Fibroblast of pulmonary artery (primary cell): ENCODE data around the gene LINC01488.
A peak's percentile ranks its signal among the peaks of the same experiment; 100 is the strongest.

ENCODE experiments used
- DNase-seq: peaks from one replicate; pipeline ENCODE4 v3.0.0-alpha.2; 2010; ENCODE audit warnings: low read depth
- H3K4me3 ChIP-seq: replicated peaks from 2 replicates; pipeline ENCODE4 v1.5.1; 2011; ENCODE audit warnings: low read depth, mild to moderate bottlenecking, control low read depth, low read length, moderate library complexity
- CTCF ChIP-seq: IDR thresholded peaks from 2 replicates; pipeline ENCODE4 v1.5.1; 2011; ENCODE audit warnings: mild to moderate bottlenecking, control low read depth, low read length, inconsistent platforms; ENCODE audit errors: missing control alignments

The LINC01488 gene

GRCh38 chr11:69459848-69460539, 21.5 kb upstream of the LINC01488 start:
- TF ChIP-seq CTCF: no peak
- DNase-seq: no peak

GRCh38 chr11:69460540-69461257, 20.8 kb upstream of the LINC01488 start:
- no peak overlapping the region for H3K4me3 ChIP-seq
- peak; percentile 75 for DNase-seq
- no peak for TF ChIP-seq CTCF

More at GRCh38 chr11:69459848-69460539, 21.5 kb upstream of the LINC01488 start:
- H3K4me3 ChIP-seq: no peak overlapping the region

GRCh38 chr11:69461272-69461962, 20.0 kb upstream of the LINC01488 start:
- DNase-seq: no peak
- TF ChIP-seq CTCF: no peak

GRCh38 chr11:69462106-69462951, 19.1 kb upstream of the LINC01488 start:
- no peak overlapping the region for H3K4me3 ChIP-seq
- no peak for TF ChIP-seq CTCF
- peak; percentile 30 for DNase-seq

More at GRCh38 chr11:69461272-69461962, 20.0 kb upstream of the LINC01488 start:
- H3K4me3 ChIP-seq: no peak overlapping the region

GRCh38 chr11:69463181-69463994, 18.1 kb upstream of the LINC01488 start:
- no peak overlapping the region for H3K4me3 ChIP-seq
- no peak for TF ChIP-seq CTCF
- peak; percentile 77 for DNase-seq
